Measurements from ENCODE around the gene ISCA2.

ISCA2 gene

DNA sequence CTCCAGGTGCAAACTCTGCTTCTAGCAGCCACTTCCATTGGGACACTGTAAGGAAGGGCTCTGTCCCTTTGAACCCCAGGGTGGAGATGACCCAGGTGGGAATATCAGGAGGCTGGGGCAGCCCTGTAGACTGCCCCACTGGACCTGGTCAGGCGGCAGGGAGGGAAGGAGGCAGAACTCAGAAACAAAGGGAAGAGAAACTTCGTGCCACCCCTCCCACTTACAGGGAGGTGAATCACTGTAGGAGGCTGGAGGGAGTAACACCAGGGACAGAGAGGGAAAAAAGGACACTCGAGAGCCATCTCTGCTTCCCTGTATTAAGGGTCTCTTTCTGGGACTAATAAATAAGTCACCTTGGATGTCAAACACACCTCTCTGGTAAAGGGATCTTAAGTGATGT is 37.4 kb downstream of the ISCA2 start:
- Histone ChIP-seq H3K4me1 (ENCODE audit: insufficient read depth, low read length, severe bottlenecking) (no peaks in the 10 kb centered on the region), H3F3A (ENCODE audit: insufficient read depth, low read length) (no peaks in the 10 kb centered on the region), H2AFZ (ENCODE audit: low read length) (no peak overlapping the region), H4K20me1 (ENCODE audit: insufficient read depth, low read length) (no peaks in the 10 kb centered on the region), H3K27ac (ENCODE audit: low read depth, low read length, poor library complexity, severe bottlenecking) (no peak overlapping the region), H3K79me2 (ENCODE audit: insufficient read depth, low read length) (no peaks in the 10 kb centered on the region), H3K9me3 (ENCODE audit: low read length) (no peaks in the 10 kb centered on the region), H3K27me3 (ENCODE audit: insufficient read depth, low read length) (0 out of 2 replicates have a peak, but pooled peaks cover 3% of the 10 kb centered on the region), H3K9ac (ENCODE audit: low read length) (no peak overlapping the region), H3K4me2 (ENCODE audit: low read length) (no peak overlapping the region), H3K36me3 (ENCODE audit: insufficient read depth, low read length) (no peaks in the 10 kb centered on the region), H3K9me2 (ENCODE audit: low read depth, low read length) (no peaks in the 10 kb centered on the region), H3K4me3 (ENCODE audit: low read depth, low read length, poor library complexity, severe bottlenecking) (no peak overlapping the region)
- TF ChIP-seq, protein P1, sequence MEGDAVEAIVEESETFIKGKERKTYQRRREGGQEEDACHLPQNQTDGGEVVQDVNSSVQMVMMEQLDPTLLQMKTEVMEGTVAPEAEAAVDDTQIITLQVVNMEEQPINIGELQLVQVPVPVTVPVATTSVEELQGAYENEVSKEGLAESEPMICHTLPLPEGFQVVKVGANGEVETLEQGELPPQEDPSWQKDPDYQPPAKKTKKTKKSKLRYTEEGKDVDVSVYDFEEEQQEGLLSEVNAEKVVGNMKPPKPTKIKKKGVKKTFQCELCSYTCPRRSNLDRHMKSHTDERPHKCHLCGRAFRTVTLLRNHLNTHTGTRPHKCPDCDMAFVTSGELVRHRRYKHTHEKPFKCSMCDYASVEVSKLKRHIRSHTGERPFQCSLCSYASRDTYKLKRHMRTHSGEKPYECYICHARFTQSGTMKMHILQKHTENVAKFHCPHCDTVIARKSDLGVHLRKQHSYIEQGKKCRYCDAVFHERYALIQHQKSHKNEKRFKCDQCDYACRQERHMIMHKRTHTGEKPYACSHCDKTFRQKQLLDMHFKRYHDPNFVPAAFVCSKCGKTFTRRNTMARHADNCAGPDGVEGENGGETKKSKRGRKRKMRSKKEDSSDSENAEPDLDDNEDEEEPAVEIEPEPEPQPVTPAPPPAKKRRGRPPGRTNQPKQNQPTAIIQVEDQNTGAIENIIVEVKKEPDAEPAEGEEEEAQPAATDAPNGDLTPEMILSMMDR (IDR thresholded peaks at IDR 0.05; ENCODE audit: low read length), result no peak
- TF ChIP-seq EZH2 (IDR thresholded peaks at IDR 0.05; ENCODE audit: borderline replicate concordance, low read length), result no peak

DNA sequence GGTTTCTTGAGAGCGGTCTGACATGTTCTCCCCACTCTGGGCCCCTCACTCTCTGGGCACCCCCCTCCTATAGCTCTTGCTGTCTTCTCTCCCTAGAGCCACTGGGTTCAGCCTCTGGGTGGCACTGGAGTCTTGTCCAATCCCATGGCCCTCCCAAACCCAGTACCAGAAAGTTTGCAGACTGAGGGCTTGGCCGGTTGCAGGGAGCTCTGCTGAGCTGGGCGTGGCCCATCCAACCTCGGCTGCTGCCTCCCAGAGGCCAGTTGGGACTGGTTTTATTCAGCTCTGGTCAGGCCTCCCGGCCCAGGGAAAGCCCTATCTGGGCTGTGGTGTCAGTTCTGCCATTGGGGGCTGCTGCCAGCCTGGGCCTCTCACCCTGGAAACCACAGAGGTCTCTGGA is 37.9 kb downstream of the ISCA2 start:
- no peaks in the 10 kb centered on the region for H3K4me1 ChIP-seq (ENCODE audit: insufficient read depth, low read length, severe bottlenecking)
- no peak overlapping the region for H3K4me3 ChIP-seq (ENCODE audit: low read depth, low read length, poor library complexity, severe bottlenecking)
- TF ChIP-seq, protein P1 (IDR thresholded peaks at IDR 0.05; ENCODE audit: low read length), result no peak; the same call in 1 of the 2 replicates
- TF ChIP-seq EZH2 (IDR thresholded peaks at IDR 0.05; ENCODE audit: borderline replicate concordance, low read length), result no peak
- H3K27ac ChIP-seq (ENCODE audit: low read depth, low read length, poor library complexity, severe bottlenecking), result no peak overlapping the region
- no peaks in the 10 kb centered on the region for H3K9me2 ChIP-seq (ENCODE audit: low read depth, low read length)
- H4K20me1 ChIP-seq (ENCODE audit: insufficient read depth, low read length), result no peaks in the 10 kb centered on the region
- H3K36me3 ChIP-seq (ENCODE audit: insufficient read depth, low read length), result no peaks in the 10 kb centered on the region
- H3F3A ChIP-seq (ENCODE audit: insufficient read depth, low read length), result no peaks in the 10 kb centered on the region
- H2AFZ ChIP-seq (ENCODE audit: low read length), result no peak overlapping the region
- H3K9ac ChIP-seq (ENCODE audit: low read length), result no peak overlapping the region
- no peaks in the 10 kb centered on the region for H3K9me3 ChIP-seq (ENCODE audit: low read length)
- no peak overlapping the region for H3K4me2 ChIP-seq (ENCODE audit: low read length)
- no peaks in the 10 kb centered on the region for H3K27me3 ChIP-seq (ENCODE audit: insufficient read depth, low read length)
- H3K79me2 ChIP-seq (ENCODE audit: insufficient read depth, low read length), result no peaks in the 10 kb centered on the region

DNA sequence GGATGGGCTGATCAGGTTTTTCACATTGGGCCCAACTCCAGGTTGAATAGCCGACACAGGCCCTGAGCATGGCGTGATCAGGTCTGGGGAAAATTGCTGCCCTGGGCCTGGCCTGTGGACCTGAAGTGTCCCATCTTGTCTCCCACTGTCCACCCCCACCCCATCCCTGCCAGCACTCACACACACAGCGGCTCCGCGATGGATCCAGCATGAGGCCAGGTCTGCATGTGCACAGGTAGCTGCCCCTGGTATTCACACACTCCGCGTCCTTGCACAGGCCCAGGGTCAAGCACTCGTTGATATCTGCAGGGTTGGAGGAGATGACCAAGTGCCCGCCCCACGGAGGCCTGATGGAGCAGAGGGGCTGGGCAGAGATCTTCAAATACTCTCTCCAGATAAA is 38.7 kb downstream of the ISCA2 start:
- Histone ChIP-seq H3K9me3 (ENCODE audit: low read length) (no peaks in the 10 kb centered on the region), H3K36me3 (ENCODE audit: insufficient read depth, low read length) (no peaks in the 10 kb centered on the region), H2AFZ (ENCODE audit: low read length) (no peak overlapping the region), H3K9me2 (ENCODE audit: low read depth, low read length) (no peaks in the 10 kb centered on the region), H3K79me2 (ENCODE audit: insufficient read depth, low read length) (no peaks in the 10 kb centered on the region), H3K9ac (ENCODE audit: low read length) (no peak overlapping the region), H4K20me1 (ENCODE audit: insufficient read depth, low read length) (no peaks in the 10 kb centered on the region), H3K4me1 (ENCODE audit: insufficient read depth, low read length, severe bottlenecking) (no peaks in the 10 kb centered on the region), H3F3A (ENCODE audit: insufficient read depth, low read length) (no peaks in the 10 kb centered on the region), H3K4me3 (ENCODE audit: low read depth, low read length, poor library complexity, severe bottlenecking) (no peak overlapping the region), H3K4me2 (ENCODE audit: low read length) (no peak overlapping the region), H3K27ac (ENCODE audit: low read depth, low read length, poor library complexity, severe bottlenecking) (no peak overlapping the region), H3K27me3 (ENCODE audit: insufficient read depth, low read length) (no peaks in the 10 kb centered on the region)
- TF ChIP-seq EZH2 (IDR thresholded peaks at IDR 0.05; ENCODE audit: borderline replicate concordance, low read length), result no peak
- TF ChIP-seq, protein P1 (IDR thresholded peaks at IDR 0.05; ENCODE audit: low read length), result no peak
